HG03175 (cell line): ENCODE data around the gene PSMD7.
"Not testable (repeated sequence)": the region's sequence is repeated elsewhere in the genome, so short reads cannot be mapped to it uniquely, and the experiment has no call there.

Experiments
- ATAC-seq: cut with Tn5 transposase; IDR thresholded peaks from one replicate; pipeline ENCODE4 v1.9.1; 2021; ENCODE audit warnings: mild to moderate bottlenecking, moderate library complexity; ENCODE audit not compliant: unreplicated experiment

Gene PSMD7

GRCh38 chr16:74296104-74296431 is 546 bp upstream of the PSMD7 start:
- peak; percentile 11 for ATAC-seq

- ATAC-seq: peak; percentile 45
Observed at GRCh38 chr16:74297145-74297665, 591 bp downstream of the PSMD7 start.

DNA sequence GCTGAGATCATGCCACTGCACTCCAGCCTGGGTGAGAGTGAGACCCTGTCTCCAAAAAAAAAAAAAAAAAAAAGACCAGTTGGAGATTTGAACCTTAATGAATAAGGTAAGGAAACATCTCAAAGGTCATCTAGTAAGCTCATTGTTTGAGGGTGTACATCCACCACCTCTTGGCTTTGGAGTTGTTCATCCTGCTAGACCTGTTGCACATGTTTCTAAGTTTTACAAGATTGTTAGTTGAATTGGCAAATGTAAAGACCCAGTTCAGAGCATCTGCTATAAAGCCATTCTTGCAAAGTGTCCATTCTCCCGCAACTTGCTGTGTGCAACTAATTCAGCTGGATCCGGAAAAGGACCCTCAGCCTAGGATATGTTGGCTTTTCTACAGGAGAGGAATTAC is 1.5 kb downstream of the PSMD7 start:
- ATAC-seq: no peak

- ATAC-seq: no peak
Observed at GRCh38 chr16:74302341-74302740, 5.7 kb downstream of the PSMD7 start.

DNA sequence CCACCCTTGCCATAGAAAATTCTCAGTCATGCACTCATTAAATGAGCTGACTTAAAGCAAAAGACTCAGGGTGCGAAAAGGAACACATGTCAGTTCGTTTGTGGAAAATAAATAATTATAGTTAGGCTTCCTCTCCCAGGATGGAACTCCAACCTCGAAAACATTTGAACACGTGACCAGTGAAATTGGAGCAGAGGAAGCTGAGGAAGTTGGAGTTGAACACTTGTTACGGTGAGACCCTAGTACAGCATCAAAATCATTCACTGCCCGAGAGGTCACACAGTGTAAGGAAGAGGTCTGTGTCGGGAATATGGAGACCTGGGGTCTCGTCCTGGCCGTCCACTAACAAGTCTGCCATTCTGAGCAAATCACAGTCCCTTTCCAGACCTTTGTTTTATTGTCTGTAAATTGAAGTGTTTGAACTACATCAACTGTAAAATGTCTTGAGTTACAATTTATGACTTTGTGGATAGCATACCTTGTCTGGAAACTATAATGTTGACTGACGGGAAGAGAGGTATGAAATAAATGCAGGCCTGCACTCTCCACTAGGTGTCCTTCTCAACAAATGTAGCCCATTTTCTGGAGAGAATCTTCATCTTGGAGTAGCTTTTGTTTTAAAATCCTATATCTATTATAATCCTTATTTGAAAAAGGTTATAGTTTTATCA is 7.7 kb downstream of the PSMD7 start:
- ATAC-seq: no peak

GRCh38 chr16:74304835-74305176 is 8.2 kb downstream of the PSMD7 start:
- no peak for ATAC-seq

- no peak for ATAC-seq
Observed at GRCh38 chr16:74305281-74305680, 8.7 kb downstream of the PSMD7 start.

DNA sequence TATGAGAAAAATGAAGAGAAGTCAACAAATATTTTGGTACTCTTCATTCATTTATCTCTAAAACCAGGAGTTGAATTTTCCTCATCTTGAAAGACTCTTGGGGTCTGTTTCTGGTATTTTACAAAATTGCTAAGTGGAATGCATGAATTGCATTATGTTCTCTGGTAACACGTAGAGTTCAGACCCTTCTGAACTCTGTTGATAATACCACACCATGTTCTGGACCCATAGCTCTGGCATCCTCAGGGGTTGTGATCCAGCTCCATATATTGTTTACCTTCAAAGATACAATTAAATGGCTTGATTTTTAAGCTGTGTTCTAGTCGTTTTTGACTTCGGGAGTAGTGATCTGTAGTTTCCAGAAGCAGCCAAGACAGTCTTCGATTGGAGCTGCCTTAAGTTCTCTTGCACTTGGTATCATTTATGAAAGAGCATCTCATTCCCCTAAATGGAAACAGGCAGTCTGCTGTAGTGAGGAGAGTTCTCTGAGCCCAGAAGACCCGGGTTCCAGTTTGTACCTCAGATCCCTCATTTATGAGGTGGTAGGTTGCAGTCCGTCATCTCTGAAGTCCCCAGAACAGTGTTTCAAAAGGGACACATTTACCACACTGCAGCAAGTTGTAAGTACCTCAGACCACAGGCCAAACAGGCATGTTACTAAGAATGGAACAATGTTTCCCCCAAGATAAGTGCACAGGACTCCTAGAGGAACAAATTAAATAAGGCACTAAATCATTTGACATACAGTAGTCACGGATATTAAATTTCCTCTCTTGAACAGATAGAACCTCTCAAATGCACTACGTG is 9.6 kb downstream of the PSMD7 start:
- no peak for ATAC-seq

GRCh38 chr16:74307383-74307782 is 10.8 kb downstream of the PSMD7 start:
- no peak for ATAC-seq

- no peak for ATAC-seq
Observed at GRCh38 chr16:74309789-74310781, 13.5 kb downstream of the PSMD7 start.

GRCh38 chr16:74315059-74315458 is 18.4 kb downstream of the PSMD7 start:
- ATAC-seq: no peak

- no peak for ATAC-seq
Observed at GRCh38 chr16:74320707-74321106, 24.1 kb downstream of the PSMD7 start.

DNA sequence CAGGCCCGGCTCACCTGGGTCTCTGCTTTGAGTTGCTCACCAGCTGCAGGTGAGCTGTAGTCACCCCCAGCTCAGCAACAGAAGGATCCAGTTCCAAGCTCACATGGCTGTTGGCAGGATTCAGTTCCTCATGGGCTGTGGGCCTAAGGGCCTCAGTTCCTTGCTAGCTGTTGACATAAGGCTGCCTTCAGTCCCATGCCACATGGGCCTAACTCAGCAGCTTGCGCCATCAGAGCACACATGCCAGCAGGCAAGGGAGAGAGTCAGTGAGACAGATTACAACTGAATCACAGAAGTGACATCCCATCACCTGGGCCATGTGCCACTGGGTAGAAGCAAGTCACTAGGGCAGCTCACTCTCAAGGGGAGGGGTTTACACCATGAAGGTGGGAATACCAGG is 24.7 kb downstream of the PSMD7 start:
- ATAC-seq: no peak

DNA sequence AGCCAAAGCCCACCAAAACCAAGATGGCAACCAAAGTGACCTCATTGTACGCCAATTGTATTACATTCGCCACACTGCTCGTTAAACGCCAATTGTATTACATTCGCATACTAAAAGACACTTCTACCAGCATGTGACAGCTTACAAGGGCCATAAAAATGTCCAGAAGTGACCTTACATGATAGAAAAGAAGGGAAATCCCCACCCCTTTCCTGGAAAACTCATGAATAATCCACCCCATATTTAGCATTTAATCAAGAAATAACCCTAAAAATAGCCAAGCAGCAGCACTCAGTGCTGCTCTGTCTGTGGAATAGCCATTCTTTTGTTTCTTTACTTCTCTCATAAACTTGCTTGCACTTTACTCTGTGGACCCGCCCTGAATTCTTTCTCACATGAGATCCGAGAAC is 25.7 kb downstream of the PSMD7 start:
- no peak for ATAC-seq

DNA sequence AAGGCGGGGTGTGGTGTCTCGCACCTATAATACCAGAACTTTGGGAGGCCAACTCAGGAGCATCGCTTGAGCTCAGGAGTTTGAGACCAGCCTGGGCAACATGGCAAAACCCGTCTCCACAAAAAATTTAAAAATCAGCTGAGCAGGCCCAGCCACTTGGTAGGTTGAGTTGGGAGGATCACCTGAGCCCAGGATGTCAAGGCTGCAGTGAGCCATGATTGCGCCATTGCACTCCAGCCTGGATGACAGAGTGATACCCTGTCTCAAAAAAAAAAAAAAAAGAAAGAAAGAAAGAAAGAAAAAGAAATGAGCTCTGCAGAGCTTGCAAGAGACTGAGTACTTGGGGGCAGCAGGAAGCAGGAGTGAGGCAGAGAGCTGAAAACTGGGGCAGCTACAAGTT is 28.2 kb downstream of the PSMD7 start:
- ATAC-seq: not testable (repeated sequence)

GRCh38 chr16:74325641-74326040 is 29.0 kb downstream of the PSMD7 start:
- ATAC-seq: no peak

GRCh38 chr16:74328346-74328745 is 31.7 kb downstream of the PSMD7 start:
- not testable (repeated sequence) for ATAC-seq

GRCh38 chr16:74332469-74332868 is 35.9 kb downstream of the PSMD7 start:
- not testable (repeated sequence) for ATAC-seq

DNA sequence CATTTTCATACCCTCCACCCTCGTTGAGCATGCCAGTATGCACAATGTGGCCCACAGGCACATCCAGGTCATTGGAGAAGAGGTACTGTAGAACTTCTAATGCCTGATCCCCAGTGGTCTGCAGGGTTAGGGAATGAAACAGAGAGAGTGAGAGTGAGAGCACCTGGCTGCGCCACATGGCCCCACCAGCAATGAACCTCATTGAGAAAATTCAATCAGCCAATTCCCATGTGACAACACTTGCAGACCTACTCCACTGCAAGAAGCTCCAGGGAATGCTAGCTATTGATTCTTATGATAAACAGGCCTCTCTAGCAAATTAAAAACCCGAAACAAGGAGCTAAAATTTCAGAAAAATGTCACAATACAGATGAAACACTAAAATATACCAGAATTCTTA is 40.9 kb downstream of the PSMD7 start:
- ATAC-seq: not testable (repeated sequence)

GRCh38 chr16:74339226-74339625 is 42.6 kb downstream of the PSMD7 start:
- not testable (repeated sequence) for ATAC-seq

GRCh38 chr16:74353038-74353437 is 56.4 kb downstream of the PSMD7 start:
- not testable (repeated sequence) for ATAC-seq
